PC-3 (cell line): ENCODE data around the gene SCGB1A1. TPM values are rescaled to one million over a fixed set of nuclear protein-coding genes. Genes with fewer than 3 reads are reported as not detected.

Source experiments
- ATAC-seq: fragments of 200-7000 bp; cut with Tn5 transposase; 2 replicates; pipeline ENCODE4 v1.9.1; 2020; ENCODE audit warnings: mild to moderate bottlenecking, moderate library complexity
- BruUV-seq: library from RNA; stranded (reverse); fragments of 400-500 nt; replicated peaks from 2 replicates; lab custom pipeline; 2021; lab: Mats Ljungman, UMichigan
- CTCF ChIA-PET: fragments of 300-600 bp; sonication (Branson Sonifier 250); formaldehyde crosslinking; loops from one replicate; lab custom pipeline; 2022; ENCODE audit warnings: antibody characterized with exemption; lab: Charles Lee
- POLR2A ChIA-PET: fragments of 300-600 bp; sonication (Branson Sonifier 250); formaldehyde crosslinking; loops from one replicate; lab custom pipeline; 2022; ENCODE audit warnings: antibody characterized with exemption; ENCODE audit not compliant: unreplicated experiment; lab: Charles Lee
- DNase-seq: peaks from one replicate; pipeline ENCODE4 v3.0.0-alpha.2; 2015
- H2AFZ ChIP-seq: fragments of 300-600 bp; sonication (generic); 2 replicates; pipeline ENCODE4 v1.6.0; 2016; ENCODE audit warnings: antibody characterized with exemption, low read length
- H3F3A ChIP-seq: fragments of 300-600 bp; sonication (generic); one replicate; pipeline ENCODE4 v1.6.0; 2017; ENCODE audit warnings: antibody characterized with exemption, low read length, control low read depth, mild to moderate bottlenecking; ENCODE audit not compliant: unreplicated experiment
- H3K27ac ChIP-seq: fragments of 300-600 bp; sonication (generic); 2 replicates; pipeline ENCODE4 v1.5.1; 2016; ENCODE audit warnings: mild to moderate bottlenecking, low read length
- H3K27me3 ChIP-seq: fragments of 300-600 bp; sonication (generic); 2 replicates; pipeline ENCODE4 v1.6.1; 2016; ENCODE audit warnings: low read length, mixed read lengths
- H3K36me3 ChIP-seq: fragments of 300-600 bp; sonication (generic); 2 replicates; pipeline ENCODE4 v1.6.1; 2016; ENCODE audit warnings: low read depth, mixed run types, low read length, mixed read lengths
- H3K4me1 ChIP-seq: fragments of 300-600 bp; sonication (generic); 2 replicates; pipeline ENCODE4 v1.5.1; 2016; ENCODE audit warnings: low read length; ENCODE audit not compliant: insufficient read depth
- H3K4me2 ChIP-seq: fragments of 300-600 bp; sonication (generic); 2 replicates; pipeline ENCODE4 v1.6.0; 2016; ENCODE audit warnings: low read length
- H3K4me3 ChIP-seq: fragments of 300-600 bp; sonication (generic); 2 replicates; pipeline ENCODE4 v1.5.1; 2016; ENCODE audit warnings: mild to moderate bottlenecking, low read length, mixed read lengths
- H3K79me2 ChIP-seq: fragments of 300-600 bp; sonication (generic); 2 replicates; pipeline ENCODE4 v1.6.1; 2017; ENCODE audit warnings: low read length, mixed read lengths
- H3K9ac ChIP-seq: fragments of 300-600 bp; sonication (generic); 2 replicates; pipeline ENCODE4 v1.6.0; 2016; ENCODE audit warnings: mild to moderate bottlenecking, low read length
- H3K9me2 ChIP-seq: fragments of 300-600 bp; sonication (generic); replicated peaks from 2 replicates; pipeline ENCODE4 v1.6.1; 2016; ENCODE audit warnings: mixed run types, low read length, mixed read lengths
- H3K9me3 ChIP-seq: fragments of 300-600 bp; sonication (generic); 2 replicates; pipeline ENCODE4 v1.6.1; 2016; ENCODE audit warnings: low read length, mixed read lengths
- H4K20me1 ChIP-seq: fragments of 300-600 bp; sonication (generic); 2 replicates; pipeline ENCODE4 v1.6.1; 2016; ENCODE audit warnings: low read length, mixed read lengths
- EZH2 ChIP-seq: fragments of 300-600 bp; sonication (generic); IDR thresholded peaks from one replicate; pipeline ENCODE4 v1.6.1; 2017; ENCODE audit warnings: antibody characterized with exemption, mild to moderate bottlenecking, low read length; ENCODE audit not compliant: unreplicated experiment
- EZH2phosphoT487 ChIP-seq: fragments of 300-600 bp; sonication (generic); IDR thresholded peaks from 2 replicates; pipeline ENCODE4 v1.6.1; 2018; ENCODE audit warnings: mild to moderate bottlenecking, antibody characterized with exemption, low read length, borderline replicate concordance
- intact Hi-C: fragments of 100-400 bp; cut with micrococcal nuclease; formaldehyde crosslinking; loops from 2 replicates; pipeline ENCODE4 v1.9.0; 2023
- total RNA-seq: library from RNA; depleted of rRNA; stranded (reverse); fragments of >200 nt; gene quantifications from 2 replicates; pipeline ENCODE4 v1.2.3, GENCODE V29; 2014
- TF ChIP-seq, protein P1 (sequence below): fragments of 300-600 bp; sonication (generic); conservative IDR thresholded peaks from 2 replicates; pipeline ENCODE4 v1.5.1; 2017; ENCODE audit warnings: antibody characterized with exemption, low read depth, mild to moderate bottlenecking, low read length

Gene SCGB1A1
- total RNA-seq, 1 experiment from 2014 or later = not detected

DNA sequence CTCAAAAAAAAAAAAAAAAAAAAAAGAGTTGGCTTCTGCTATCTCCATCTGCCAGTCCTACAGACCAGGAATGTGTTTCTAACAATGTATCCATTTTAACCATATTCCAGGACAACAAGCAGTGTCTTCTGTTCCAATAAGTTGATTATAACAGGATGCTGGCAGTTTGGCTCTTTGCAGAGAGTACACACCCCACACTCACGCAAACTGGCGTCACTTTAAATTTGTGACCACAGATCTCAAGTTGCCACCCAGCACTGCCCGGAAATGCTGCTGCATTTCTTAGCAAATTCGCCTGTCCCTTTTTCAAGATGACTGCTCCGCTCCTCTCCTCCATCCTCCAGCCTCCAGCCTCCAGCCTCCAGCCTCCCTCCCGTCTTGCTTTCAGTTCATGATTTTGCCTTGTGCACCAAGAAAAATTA lies 44.3 kb downstream of the SCGB1A1 start:
- H3K79me2 ChIP-seq = no peaks in the 10 kb centered on the region
- no TSS peak for BruUV-seq
- TF ChIP-seq EZH2phosphoT487 (no peak), EZH2 (no peak)
- TF ChIP-seq, protein P1, sequence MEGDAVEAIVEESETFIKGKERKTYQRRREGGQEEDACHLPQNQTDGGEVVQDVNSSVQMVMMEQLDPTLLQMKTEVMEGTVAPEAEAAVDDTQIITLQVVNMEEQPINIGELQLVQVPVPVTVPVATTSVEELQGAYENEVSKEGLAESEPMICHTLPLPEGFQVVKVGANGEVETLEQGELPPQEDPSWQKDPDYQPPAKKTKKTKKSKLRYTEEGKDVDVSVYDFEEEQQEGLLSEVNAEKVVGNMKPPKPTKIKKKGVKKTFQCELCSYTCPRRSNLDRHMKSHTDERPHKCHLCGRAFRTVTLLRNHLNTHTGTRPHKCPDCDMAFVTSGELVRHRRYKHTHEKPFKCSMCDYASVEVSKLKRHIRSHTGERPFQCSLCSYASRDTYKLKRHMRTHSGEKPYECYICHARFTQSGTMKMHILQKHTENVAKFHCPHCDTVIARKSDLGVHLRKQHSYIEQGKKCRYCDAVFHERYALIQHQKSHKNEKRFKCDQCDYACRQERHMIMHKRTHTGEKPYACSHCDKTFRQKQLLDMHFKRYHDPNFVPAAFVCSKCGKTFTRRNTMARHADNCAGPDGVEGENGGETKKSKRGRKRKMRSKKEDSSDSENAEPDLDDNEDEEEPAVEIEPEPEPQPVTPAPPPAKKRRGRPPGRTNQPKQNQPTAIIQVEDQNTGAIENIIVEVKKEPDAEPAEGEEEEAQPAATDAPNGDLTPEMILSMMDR = no peak
- ChIA-PET POLR2A (interaction anchor here (0.5 kb wide), 1 partner anchor 36 kb away, joined by 8 read pairs; no protein-coding TSS in a partner anchor), CTCF (no interaction called here)
- no peaks in the 10 kb centered on the region for H3K27me3 ChIP-seq
- intact Hi-C loops = no loop called here
- no peak overlapping the region for H3K9ac ChIP-seq
- H3K9me2 ChIP-seq = no peaks in the 10 kb centered on the region
- no peaks in the 10 kb centered on the region for H3F3A ChIP-seq
- ATAC-seq = no peak
- no peak overlapping the region for H3K4me2 ChIP-seq
- no peaks in the 10 kb centered on the region for H3K36me3 ChIP-seq
- peaks cover 15% of the 10 kb centered on the region for H3K4me1 ChIP-seq
- no peaks in the 10 kb centered on the region for H4K20me1 ChIP-seq
- no peaks in the 10 kb centered on the region for H3K9me3 ChIP-seq
- no peak for DNase-seq
- no peak overlapping the region for H2AFZ ChIP-seq
- H3K27ac ChIP-seq = no peak overlapping the region
- H3K4me3 ChIP-seq = no peak overlapping the region

DNA sequence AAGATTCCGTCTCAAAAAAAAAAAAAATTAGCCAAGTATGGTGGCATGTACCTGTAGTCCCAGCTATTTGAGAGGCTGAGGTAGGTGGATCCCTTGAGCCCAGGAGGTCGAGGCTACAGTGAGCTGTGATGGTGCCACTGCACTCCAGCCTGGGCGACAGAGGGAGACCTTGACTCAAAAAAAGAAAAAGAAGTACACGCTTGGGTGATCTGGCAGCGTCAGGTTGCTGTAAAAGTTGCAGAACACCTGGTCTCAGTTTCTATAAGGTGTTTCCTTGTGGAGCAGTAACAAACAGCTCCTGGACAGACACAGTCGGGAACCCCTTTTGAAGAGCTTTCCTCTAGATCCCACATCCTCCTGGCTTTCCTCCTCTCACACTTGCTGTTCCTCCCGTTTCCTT lies 45.8 kb downstream of the SCGB1A1 start:
- H3K27me3 ChIP-seq = no peaks in the 10 kb centered on the region
- H3K4me1 ChIP-seq = peaks cover 15% of the 10 kb centered on the region
- ATAC-seq (no peak), DNase-seq (no peak)
- H3K9me2 ChIP-seq = no peaks in the 10 kb centered on the region
- H4K20me1 ChIP-seq = no peaks in the 10 kb centered on the region
- no peak overlapping the region for H3K4me2 ChIP-seq
- no peaks in the 10 kb centered on the region for H3K9me3 ChIP-seq
- no peaks in the 10 kb centered on the region for H3F3A ChIP-seq
- no peak overlapping the region for H3K4me3 ChIP-seq
- no TSS peak for BruUV-seq
- H3K36me3 ChIP-seq = no peaks in the 10 kb centered on the region
- intact Hi-C loops = no loop called here
- no peak overlapping the region for H3K27ac ChIP-seq
- H3K79me2 ChIP-seq = no peaks in the 10 kb centered on the region
- POLR2A ChIA-PET = no interaction called here
- H3K9ac ChIP-seq = no peak overlapping the region
- TF ChIP-seq EZH2 (no peak), EZH2phosphoT487 (no peak)
- TF ChIP-seq, protein P1 = no peak
- CTCF ChIA-PET = no interaction called here
- H2AFZ ChIP-seq = no peak overlapping the region

DNA sequence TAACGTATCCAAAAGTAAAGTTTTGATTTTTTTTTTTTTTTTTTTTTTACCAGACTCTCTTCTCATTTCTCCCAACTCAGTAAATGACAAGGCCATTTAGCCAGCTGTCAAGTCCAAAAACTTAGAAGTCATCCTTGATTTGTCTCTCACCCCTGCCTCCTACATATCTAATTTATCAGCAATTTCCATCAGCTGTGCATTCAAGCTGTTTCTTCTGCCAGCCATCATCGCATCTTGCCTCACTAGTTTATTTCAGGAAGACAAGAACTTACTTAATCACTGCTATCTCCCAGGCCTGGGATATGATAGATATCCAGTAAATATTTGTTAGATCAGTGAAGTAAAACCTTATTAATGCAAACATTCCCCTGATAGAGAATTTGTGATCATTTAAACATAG lies 47.6 kb downstream of the SCGB1A1 start:
- ChIA-PET CTCF (interaction anchor here (0.6 kb wide), 1 partner anchor 156 kb away, joined by 3 read pairs; no protein-coding TSS in a partner anchor), POLR2A (no interaction called here)
- H3K9me3 ChIP-seq = no peaks in the 10 kb centered on the region
- no peak overlapping the region for H3K4me3 ChIP-seq
- H3K4me2 ChIP-seq = no peak overlapping the region
- H3K27me3 ChIP-seq = no peaks in the 10 kb centered on the region
- TF ChIP-seq EZH2 (no peak), EZH2phosphoT487 (no peak)
- TF ChIP-seq, protein P1 = no peak
- ATAC-seq (no peak), DNase-seq (no peak)
- no peak overlapping the region for H3K27ac ChIP-seq
- H3K79me2 ChIP-seq = no peaks in the 10 kb centered on the region
- BruUV-seq = no TSS peak
- H3F3A ChIP-seq = no peaks in the 10 kb centered on the region
- peaks cover 13% of the 10 kb centered on the region for H3K4me1 ChIP-seq
- H3K9me2 ChIP-seq = no peaks in the 10 kb centered on the region
- intact Hi-C loops = no loop called here
- no peaks in the 10 kb centered on the region for H3K36me3 ChIP-seq
- H4K20me1 ChIP-seq = no peaks in the 10 kb centered on the region
- H3K9ac ChIP-seq = no peak overlapping the region
- H2AFZ ChIP-seq = no peak overlapping the region
